ES-I3 (cell line): ENCODE measurements around the gene EHBP1.

Source experiments
- H3K36me3 ChIP-seq: 2 replicates; pipeline ENCODE4 v1.6.1; 2013; ENCODE audit warnings: mild to moderate bottlenecking, low read length, control low read depth, moderate library complexity; ENCODE audit not compliant: insufficient read depth
- H3K4me1 ChIP-seq: 2 replicates; pipeline ENCODE4 v1.6.1; 2013; ENCODE audit warnings: mild to moderate bottlenecking, control low read depth, low read length; ENCODE audit not compliant: insufficient read depth
- H3K9ac ChIP-seq: 2 replicates; pipeline ENCODE4 v1.6.1; 2013; ENCODE audit warnings: low read depth, mild to moderate bottlenecking, low read length, moderate library complexity
- H3K9me3 ChIP-seq: 2 replicates; pipeline ENCODE4 v1.6.1; 2013; ENCODE audit warnings: mild to moderate bottlenecking, low read length, moderate library complexity; ENCODE audit not compliant: control insufficient read depth, insufficient read depth

EHBP1 gene

DNA sequence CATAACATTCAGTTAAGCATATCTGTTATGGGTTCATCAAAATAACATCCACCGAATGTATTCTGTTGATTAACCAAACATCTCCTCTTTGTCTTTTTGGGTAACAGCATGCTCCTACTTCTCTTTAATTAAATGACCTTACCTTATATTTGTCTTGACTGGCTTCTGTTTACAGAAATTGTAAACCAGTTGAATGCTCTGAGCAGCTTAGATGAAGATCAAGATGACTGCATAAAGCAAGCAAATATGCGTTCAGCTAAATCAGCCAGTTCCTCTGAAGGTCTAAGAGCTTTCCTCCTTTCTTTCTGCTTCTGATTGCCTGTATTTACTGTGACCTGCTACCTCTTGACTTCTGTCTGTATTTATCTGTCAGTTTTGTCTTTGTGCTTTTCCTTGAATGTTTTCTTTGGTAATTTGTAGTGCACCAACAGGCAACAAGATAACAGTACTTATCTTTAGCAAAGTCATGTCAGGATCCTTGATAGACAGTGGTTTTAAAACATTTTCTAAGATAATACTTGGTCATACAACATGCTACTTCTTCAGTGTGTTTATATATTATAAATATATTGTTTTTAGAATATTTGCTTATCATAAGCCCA lies 152.8 kb downstream of the EHBP1 start:
- Histone ChIP-seq H3K9me3 (no peaks in the 10 kb centered on the region), H3K9ac (no peak overlapping the region), H3K36me3 (no peaks in the 10 kb centered on the region)

DNA sequence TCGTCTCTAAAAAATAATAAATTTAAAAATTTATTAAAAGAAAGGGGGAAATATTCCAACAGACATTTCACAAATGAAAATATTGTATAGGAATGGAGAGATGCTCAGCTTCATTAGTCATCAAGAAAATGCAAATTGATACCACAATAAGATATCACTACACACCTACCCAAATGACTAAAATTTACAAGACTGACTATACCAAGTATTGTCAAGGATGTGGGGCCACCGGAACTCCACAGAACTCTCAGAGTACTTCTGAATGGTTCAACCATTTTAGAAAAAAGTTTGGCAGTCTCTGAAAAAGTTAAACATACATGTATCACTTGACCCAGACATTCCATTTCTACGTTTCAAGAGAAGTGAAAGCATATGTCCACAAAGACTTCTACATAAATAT lies 163.4 kb downstream of the EHBP1 start:
- Histone ChIP-seq H3K9ac (no peak overlapping the region), H3K4me1 (no peaks in the 10 kb centered on the region; the same call in 1 of the 2 replicates), H3K36me3 (no peaks in the 10 kb centered on the region), H3K9me3 (peaks cover 6% of the 10 kb centered on the region; the same call in 1 of the 2 replicates)

More for the DNA sequence above, 152.8 kb downstream of the EHBP1 start:
- H3K4me1 ChIP-seq: no peaks in the 10 kb centered on the region

DNA sequence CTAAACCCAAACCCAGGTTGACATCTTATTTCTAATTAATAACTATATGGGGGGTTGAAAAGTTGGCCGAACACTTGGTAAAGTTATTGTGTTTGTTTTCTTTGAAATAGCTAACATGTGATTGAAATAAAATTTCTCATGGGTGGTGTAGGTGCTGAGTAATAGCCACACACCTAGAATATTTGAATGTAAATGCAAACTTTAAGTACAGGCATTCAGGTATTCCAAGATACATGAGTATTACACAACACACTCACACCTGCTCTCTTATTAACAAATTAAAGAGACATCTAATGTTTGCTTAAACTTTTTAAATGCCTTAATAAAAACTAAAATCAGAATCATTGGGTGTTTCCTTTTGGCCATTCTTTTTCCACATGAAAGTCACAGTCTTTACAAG lies 165.5 kb downstream of the EHBP1 start:
- Histone ChIP-seq H3K9ac (no peak overlapping the region), H3K4me1 (no peaks in the 10 kb centered on the region; the same call in 1 of the 2 replicates), H3K9me3 (peaks cover 6% of the 10 kb centered on the region; the same call in 1 of the 2 replicates), H3K36me3 (no peaks in the 10 kb centered on the region)

DNA sequence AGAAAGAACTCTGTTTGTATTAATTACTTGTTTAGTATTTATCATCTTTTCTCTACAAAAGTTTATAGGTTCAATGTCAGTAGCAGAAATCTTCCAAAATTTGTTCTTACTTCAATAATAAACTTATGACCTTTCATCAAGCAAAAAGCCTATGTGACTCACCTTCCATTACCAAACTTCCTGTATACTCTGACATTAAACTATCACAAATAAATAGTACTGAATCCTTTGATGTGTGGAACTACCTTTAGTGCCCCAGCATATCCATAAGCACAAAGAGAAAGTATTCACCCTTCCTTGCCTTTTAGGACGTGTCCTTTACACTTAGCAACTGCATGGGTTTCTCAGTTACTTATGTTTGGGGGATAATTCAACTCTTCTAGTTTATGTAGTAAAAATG lies 166.0 kb downstream of the EHBP1 start:
- Histone ChIP-seq H3K9me3 (peaks cover 6% of the 10 kb centered on the region; the same call in 1 of the 2 replicates), H3K36me3 (no peaks in the 10 kb centered on the region), H3K9ac (no peak overlapping the region), H3K4me1 (no peaks in the 10 kb centered on the region; the same call in 1 of the 2 replicates)

DNA sequence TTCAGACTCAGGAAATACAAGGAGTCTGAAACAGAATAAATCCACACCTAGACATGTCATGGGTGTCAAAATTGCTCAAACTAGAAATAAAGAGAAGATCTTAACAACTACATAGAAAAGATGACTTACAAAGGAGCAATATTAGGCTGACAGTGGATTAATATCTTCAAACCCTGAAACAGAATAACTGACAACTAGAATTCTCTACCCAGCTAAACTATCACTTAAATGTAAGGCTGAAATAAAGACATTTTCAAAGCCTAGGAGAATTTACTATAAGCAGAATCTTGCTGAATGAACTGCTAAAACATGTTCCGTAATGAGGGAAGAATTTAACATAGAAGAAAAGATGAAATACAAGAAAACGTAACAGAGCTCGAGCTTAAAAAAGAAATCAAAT lies 168.1 kb downstream of the EHBP1 start:
- H3K4me1 ChIP-seq: no peaks in the 10 kb centered on the region; the same call in 1 of the 2 replicates
- H3K9me3 ChIP-seq: peaks cover 6% of the 10 kb centered on the region; the same call in 1 of the 2 replicates
- no peak overlapping the region for H3K9ac ChIP-seq
- H3K36me3 ChIP-seq: no peaks in the 10 kb centered on the region

DNA sequence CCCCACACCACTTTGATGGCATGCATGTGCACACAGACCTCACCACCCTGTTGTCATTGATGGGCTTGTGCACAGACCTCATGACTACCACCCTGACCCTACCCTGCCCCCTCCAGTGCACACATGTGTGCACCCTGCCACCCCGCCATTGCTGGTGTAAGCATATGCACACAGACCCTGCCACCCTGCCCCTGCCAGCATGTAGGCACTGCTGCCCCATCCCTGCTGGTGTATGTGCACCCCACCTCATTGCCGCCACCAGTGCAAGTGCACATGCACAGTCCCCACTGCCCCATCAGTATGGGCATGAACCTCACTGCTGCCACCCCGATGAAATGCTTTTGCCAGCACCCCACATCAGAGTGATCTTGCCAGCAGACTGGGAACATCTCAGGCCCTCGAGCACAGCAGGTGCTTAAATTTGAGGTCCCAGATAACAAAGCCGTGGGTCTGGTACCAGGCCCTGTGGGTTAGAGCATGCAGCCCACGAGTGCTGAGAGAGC lies 169.4 kb downstream of the EHBP1 start:
- H3K9me3 ChIP-seq: peaks cover 6% of the 10 kb centered on the region; the same call in 1 of the 2 replicates
- H3K4me1 ChIP-seq: no peaks in the 10 kb centered on the region; the same call in 1 of the 2 replicates
- H3K9ac ChIP-seq: no peak overlapping the region
- H3K36me3 ChIP-seq: no peaks in the 10 kb centered on the region

DNA sequence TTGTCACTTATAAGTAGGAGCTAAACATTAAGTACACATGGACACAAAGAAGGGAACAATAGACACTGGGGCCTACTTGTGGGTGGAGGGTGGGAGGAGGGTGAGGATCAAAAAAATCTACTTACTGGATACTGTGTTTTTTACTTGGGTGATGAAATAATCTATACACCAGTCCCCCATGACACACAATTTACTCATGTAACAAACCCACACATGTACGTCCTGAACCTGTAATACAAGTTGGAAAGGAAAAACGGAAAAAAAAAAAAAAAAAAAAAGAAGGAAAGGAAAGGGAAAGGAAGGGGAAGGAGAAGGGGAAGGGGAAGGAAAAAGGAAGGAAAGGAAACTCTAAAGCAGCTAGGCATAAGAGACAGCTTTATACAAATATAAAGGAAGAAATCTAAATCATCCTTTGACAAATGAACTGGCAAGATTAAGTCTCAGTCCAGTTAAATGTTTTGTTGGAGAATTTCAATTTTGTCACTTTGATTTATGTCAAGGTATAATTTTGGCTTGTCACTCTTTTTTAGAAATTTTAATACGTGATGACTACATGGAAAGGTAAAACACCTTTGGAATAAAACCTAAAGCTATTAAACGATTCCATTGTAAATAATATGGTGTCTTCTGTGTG lies 175.8 kb downstream of the EHBP1 start:
- H3K36me3 ChIP-seq: no peaks in the 10 kb centered on the region
- H3K9ac ChIP-seq: no peak overlapping the region

DNA sequence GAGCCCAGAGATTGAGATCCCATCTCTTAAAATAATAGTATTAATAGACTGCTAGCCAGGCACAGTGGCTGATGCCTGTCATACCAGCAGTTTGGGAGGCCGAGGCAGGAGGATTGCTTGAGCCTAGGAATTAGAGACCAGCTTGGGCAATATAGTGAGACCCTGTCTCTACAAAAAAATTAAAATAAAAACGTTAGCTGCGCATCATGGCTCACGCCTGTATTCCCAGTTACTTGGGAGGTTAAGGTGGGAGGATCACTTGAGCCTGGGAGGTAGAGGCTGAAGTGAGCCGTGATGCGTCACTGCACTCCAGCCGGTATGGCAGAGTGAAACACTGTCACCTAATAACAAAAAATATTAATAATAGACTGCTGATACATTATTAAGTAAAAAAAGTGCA lies 178.1 kb downstream of the EHBP1 start:
- Histone ChIP-seq H3K9ac (no peak overlapping the region), H3K9me3 (no peaks in the 10 kb centered on the region), H3K36me3 (no peaks in the 10 kb centered on the region), H3K4me1 (no peaks in the 10 kb centered on the region)

More for the DNA sequence above, 175.8 kb downstream of the EHBP1 start:
- no peaks in the 10 kb centered on the region for H3K4me1 ChIP-seq
- no peaks in the 10 kb centered on the region; the same call in 1 of the 2 replicates for H3K9me3 ChIP-seq

DNA sequence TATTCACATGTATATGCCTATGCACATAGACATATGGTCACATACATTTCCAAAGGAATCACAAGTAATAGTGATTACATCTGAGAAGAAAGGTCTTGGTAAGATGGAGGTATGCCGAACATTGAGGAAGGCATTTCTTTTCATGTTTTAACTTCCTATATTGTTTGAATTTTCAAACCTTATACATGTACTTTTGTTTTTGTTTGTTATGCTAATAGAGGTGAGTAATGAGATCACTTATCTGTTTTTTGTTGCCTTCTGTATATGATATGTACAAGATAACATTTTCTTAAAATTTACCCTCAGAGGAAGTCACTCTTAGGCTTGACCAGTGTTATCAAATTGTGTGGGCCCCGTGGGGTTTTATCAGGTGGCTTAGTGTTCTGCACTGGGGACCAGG lies 178.6 kb downstream of the EHBP1 start:
- Histone ChIP-seq H3K9me3 (no peaks in the 10 kb centered on the region), H3K36me3 (no peaks in the 10 kb centered on the region), H3K9ac (no peak overlapping the region), H3K4me1 (no peaks in the 10 kb centered on the region)

DNA sequence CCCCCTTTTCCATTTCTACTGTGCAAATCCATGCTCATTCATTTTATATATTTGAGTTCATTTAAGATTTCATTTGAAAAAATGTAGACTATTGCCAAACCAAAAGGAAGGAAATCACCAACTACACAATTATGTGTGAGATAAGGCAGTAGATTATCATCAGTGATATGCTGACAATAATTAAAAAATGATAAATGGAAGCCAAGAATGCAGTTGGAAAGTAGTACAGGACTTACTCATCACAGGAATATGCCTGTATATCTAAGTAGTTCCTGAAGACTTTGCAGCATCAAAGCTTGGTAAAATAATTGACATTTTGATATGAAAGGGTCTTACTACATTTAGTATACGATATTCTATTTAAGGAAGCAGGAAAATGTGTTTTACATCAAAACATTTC lies 179.0 kb downstream of the EHBP1 start:
- Histone ChIP-seq H3K9me3 (no peaks in the 10 kb centered on the region), H3K4me1 (no peaks in the 10 kb centered on the region), H3K9ac (no peak overlapping the region), H3K36me3 (no peaks in the 10 kb centered on the region)

DNA sequence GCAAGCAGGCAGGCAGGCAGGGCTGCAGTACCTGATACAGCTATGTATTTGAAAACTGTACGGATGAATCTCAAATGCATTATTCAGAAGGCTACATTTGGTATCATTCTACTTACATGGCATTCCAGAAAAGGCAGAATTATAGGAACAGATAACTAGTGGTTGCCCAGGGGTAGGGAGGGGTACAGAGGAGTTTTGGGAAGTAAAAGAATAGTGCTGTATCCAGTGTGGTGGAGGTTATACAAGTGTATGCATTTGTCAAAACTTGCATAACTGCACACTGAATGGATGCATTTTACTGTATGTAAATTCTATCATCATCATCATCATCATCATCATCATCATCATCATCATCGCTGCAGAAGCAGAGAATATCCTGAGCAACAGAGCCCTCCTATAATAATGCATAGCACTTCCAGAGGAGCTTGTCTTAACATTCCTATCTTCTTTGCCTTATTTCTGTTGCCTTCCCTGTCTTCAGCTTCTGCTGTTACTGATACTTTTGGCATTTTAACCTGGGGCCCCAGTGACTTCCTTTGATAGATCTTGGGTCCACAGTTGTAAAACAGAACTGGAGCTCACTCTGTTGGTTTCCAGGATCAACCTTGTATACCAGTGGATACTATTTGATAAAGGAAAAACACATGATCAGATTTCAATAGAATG lies 189.6 kb downstream of the EHBP1 start:
- no peaks in the 10 kb centered on the region; the same call in 1 of the 2 replicates for H3K36me3 ChIP-seq
- no peak overlapping the region for H3K9ac ChIP-seq
- H3K9me3 ChIP-seq: no peaks in the 10 kb centered on the region
- no peaks in the 10 kb centered on the region for H3K4me1 ChIP-seq

DNA sequence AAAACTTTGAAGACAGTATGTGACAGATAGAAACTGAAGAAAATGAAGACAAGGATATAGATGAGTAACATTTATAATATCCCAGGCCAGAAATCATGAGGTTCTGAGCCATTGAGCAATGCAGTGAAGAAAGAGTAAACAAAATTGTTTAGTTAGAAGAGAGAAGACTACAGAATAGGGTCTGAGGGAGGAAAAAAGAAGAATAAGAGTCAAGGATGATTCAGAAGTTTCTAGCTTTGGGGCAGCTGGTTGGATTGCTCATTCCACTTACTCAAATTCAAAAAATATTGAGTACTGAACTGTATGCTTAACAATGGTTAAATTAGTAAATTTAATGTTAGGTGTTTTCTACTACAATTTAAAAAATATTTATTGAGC lies 190.1 kb downstream of the EHBP1 start:
- Histone ChIP-seq H3K9me3 (no peaks in the 10 kb centered on the region), H3K36me3 (no peaks in the 10 kb centered on the region; the same call in 1 of the 2 replicates), H3K9ac (no peak overlapping the region), H3K4me1 (no peaks in the 10 kb centered on the region)

DNA sequence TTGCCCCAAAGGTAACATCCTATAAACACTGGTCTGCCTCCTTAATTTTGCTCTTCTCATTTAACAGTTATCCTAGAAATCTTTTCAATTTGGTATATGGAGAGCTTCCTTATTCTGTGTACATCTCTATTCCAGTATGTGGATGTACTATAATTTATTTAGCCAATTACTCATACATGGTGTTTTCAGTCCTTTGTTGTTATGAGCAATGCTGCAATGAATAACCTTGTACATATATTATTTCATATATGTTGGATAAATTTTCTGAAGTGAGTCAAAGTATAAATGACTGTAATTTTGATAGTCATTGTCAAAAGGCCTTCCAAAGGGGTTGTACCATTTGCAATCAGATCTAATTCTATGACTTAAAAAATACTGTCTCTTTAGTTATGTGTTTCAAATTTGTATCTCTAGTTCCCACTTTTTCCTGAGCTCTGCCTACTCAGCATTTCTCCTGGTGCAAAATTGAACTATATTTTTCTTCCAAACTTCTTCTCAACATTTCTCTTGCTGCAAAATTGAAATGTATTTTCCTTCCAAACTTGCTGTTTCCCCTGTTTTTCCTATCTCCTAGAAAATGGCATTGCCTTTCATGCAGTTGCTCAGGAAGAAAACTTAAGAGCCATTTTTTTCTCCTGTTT lies 191.8 kb downstream of the EHBP1 start:
- no peaks in the 10 kb centered on the region for H3K9me3 ChIP-seq
- H3K9ac ChIP-seq: no peak overlapping the region
- no peaks in the 10 kb centered on the region; the same call in 1 of the 2 replicates for H3K36me3 ChIP-seq
- H3K4me1 ChIP-seq: no peaks in the 10 kb centered on the region

DNA sequence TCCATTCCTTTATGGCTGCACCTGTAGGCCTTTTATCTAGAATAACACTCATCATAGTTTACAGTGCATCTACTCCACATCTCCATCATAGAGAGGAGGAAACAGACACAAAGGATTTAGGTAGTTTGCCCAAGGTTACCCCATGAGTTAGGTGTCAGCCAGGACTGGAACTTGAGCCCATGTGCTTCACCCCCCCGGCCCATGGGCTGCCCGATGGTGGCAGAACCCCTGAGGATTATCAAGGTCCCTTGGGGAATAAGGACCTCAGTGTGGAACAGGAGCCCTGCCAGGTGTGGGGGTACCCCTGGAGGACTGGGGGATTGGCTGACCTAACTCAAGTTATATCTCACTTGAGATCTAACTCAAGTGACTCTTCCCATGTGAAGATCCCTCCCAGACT lies 198.8 kb downstream of the EHBP1 start:
- H3K9ac ChIP-seq: no peak overlapping the region
- H3K9me3 ChIP-seq: no peaks in the 10 kb centered on the region
- no peaks in the 10 kb centered on the region; the same call in 1 of the 2 replicates for H3K36me3 ChIP-seq
- H3K4me1 ChIP-seq: no peaks in the 10 kb centered on the region
